ENCODE measurements around the gene ECT2. TPM values are rescaled to one million over a fixed set of nuclear protein-coding genes. Genes with fewer than 3 reads are reported as not detected.

ECT2 gene
- total RNA-seq (2022) (54.8 and 63.9 TPM in 2 replicates), Bru-seq, nascent RNA (percentile 85 among the genes with signal in this experiment), BruChase-seq, experiment 1, labeled RNA remaining after a 6-hour chase (percentile 83 among the genes with signal in this experiment), BruChase-seq, experiment 2, labeled RNA remaining after a 2-hour chase (percentile 86 among the genes with signal in this experiment)
- long read RNA-seq, full-length matches to known transcripts = 117 of 183 reads
- long read RNA-seq, partial matches to known transcripts = 15 of 183 reads
- long read RNA-seq, other reads (novel, unspliced or antisense) = 51 of 183 reads

DNA sequence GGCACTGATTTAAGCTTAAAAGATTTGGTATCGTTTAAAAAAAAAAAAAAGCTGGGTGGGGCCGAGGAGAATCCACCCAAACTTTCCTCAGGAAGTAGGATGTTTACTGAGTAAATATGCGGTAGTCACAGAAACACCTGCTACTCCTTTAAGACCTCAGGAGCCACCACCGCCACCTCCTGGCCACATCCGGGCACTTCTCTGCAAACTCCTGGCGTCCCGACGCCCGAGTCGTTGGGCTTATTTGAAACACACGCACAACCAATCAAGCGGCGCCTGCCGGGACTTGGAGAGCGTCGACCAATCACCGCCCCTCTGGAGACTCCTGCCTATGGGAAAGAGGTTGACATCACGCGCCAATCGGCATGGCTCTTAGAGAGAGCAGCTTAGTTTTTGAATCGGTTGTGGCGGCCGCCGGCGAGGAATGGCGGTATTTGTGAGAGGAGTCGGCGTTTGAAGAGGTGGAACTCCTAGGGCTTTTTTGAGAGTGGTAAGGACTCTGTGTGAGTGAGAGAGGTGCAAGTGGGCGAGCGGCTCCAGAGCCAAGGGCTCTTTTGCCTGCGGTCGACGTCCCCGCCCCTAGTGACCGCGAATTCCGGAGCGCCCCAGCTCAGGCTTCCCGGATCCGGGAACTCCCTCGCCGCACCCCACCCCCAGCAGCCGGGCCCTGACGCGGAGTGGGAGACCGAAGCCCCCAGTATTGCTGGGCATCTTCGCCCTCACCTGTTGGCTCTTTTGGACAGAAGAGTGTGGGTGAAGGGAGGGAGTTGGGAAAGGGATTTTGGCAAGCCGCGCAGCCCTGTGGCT, at the start of gene ECT2:
Gene ECT2 (plus strand): TSS at position 359 of the 807 bp plus-strand sequence. CDS start 3,805 bp downstream, outside the sequence.
- Mint-ChIP-seq H3K4me3 (ENCODE audit: unreplicated experiment) (peak within 1 kb of the TSS; percentile 78), H3K36me3 (ENCODE audit: insufficient read depth, unreplicated experiment) (peaks cover under 1% of the 10 kb centered on the region), H3K4me1 (ENCODE audit: insufficient read depth, unreplicated experiment) (peaks cover 49% of the 10 kb centered on the region), H3K27me3 (ENCODE audit: insufficient read depth, unreplicated experiment) (no peaks in the 10 kb centered on the region), H3K27ac (ENCODE audit: low read depth, unreplicated experiment) (peak within 1 kb of the TSS; percentile 89), H3K9me3 (ENCODE audit: unreplicated experiment) (no peaks in the 10 kb centered on the region)
- ChIA-PET CTCF (interaction anchor here (0.6 to 6.5 kb wide), 19 partner anchors 12 to 423 kb away, joined by 3 to 77 read pairs (median 4); partner anchors contain the start of gene NCEH1), POLR2A (interaction anchor here (0.5 to 6.4 kb wide), 24 partner anchors 8 to 1541 kb away, joined by 3 to 89 read pairs (median 5); partner anchors contain the start of gene NCEH1)
- intact Hi-C loops (cut with micrococcal nuclease) = loop anchor here (1.0 kb wide), 2 partner anchors 39 to 77 kb away; partner anchors contain the start of gene NCEH1
- DNase-seq (ENCODE audit: unreplicated experiment) = peak; percentile 100
- no TSS peak for BruUV-seq (replicated peaks)
- TF ChIP-seq CTCF (IDR thresholded peaks at IDR 0.05; ENCODE audit: unreplicated experiment) = peak; percentile 59

DNA sequence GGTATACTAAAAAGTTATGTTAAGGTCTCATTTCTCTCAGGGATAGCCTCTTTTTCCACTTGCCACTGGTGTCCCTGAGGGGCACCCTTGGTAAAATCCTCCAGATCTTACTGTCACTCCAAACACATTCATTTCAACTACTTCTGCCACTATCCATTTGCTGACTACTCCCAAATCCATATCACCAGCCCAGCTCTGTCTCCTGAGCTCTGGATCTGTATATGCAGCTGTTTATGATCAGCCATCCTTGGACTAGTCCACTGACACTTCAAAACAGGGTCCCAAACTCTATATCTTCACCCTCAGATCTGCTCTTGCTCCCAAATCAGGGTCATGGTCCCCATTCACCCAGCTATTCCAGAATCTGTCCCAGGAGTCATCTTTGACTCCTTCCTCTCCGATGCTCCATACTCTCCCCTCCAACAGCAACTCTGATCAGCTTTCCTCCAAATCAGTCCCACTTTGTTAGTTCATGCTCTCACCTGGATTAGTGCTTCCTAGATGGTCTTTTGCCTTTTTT, 49.5 kb upstream of the ECT2 start:
- intact Hi-C loops (cut with micrococcal nuclease) = no loop called here
- H3K27ac Mint-ChIP-seq (ENCODE audit: low read depth, unreplicated experiment) = no peak overlapping the region

GRCh38 chr3:172701751-172702150, 48.8 kb upstream of the ECT2 start:
- Mint-ChIP-seq H3K4me1 (ENCODE audit: insufficient read depth, unreplicated experiment) (peaks cover 5% of the 10 kb centered on the region), H3K27me3 (ENCODE audit: insufficient read depth, unreplicated experiment) (no peaks in the 10 kb centered on the region), H3K9me3 (ENCODE audit: unreplicated experiment) (no peaks in the 10 kb centered on the region), H3K4me3 (ENCODE audit: unreplicated experiment) (no peak overlapping the region), H3K27ac (ENCODE audit: low read depth, unreplicated experiment) (no peak overlapping the region), H3K36me3 (ENCODE audit: insufficient read depth, unreplicated experiment) (peaks cover 7% of the 10 kb centered on the region)
- no TSS peak for BruUV-seq (replicated peaks)
- CTCF ChIA-PET = interaction anchor here (0.6 to 2.2 kb wide), 4 partner anchors 9 to 29 kb away, joined by 3 to 10 read pairs (median 8); partner anchors contain the start of gene NCEH1
- intact Hi-C loops (cut with micrococcal nuclease) = no loop called here
- no peak for TF ChIP-seq CTCF (IDR thresholded peaks at IDR 0.05; ENCODE audit: unreplicated experiment)
- no peak for DNase-seq (ENCODE audit: unreplicated experiment)
- POLR2A ChIA-PET = interaction anchor here (0.6 to 1.7 kb wide), 3 partner anchors 11 to 139 kb away, joined by 3 to 4 read pairs (median 4); no protein-coding TSS in a partner anchor

More for the DNA sequence above, 49.5 kb upstream of the ECT2 start:
- TF ChIP-seq CTCF (IDR thresholded peaks at IDR 0.05; ENCODE audit: unreplicated experiment) = no peak
- CTCF ChIA-PET = interaction anchor here (0.6 to 2.2 kb wide), 7 partner anchors 8 to 28 kb away, joined by 3 to 10 read pairs (median 4); partner anchors contain the start of gene NCEH1
- no peaks in the 10 kb centered on the region for H3K9me3 Mint-ChIP-seq (ENCODE audit: unreplicated experiment)
- no TSS peak for BruUV-seq (replicated peaks)
- peaks cover 5% of the 10 kb centered on the region for H3K4me1 Mint-ChIP-seq (ENCODE audit: insufficient read depth, unreplicated experiment)
- no peaks in the 10 kb centered on the region for H3K27me3 Mint-ChIP-seq (ENCODE audit: insufficient read depth, unreplicated experiment)
- no peak for DNase-seq (ENCODE audit: unreplicated experiment)
- no peak overlapping the region for H3K4me3 Mint-ChIP-seq (ENCODE audit: unreplicated experiment)
- peaks cover 7% of the 10 kb centered on the region for H3K36me3 Mint-ChIP-seq (ENCODE audit: insufficient read depth, unreplicated experiment)
- POLR2A ChIA-PET = interaction anchor here (1.4 to 2.3 kb wide), 2 partner anchors 9 to 16 kb away, joined by 4 to 10 read pairs; partner anchors contain the start of gene NCEH1
